ENCODE data around the gene ABCD2. TPM values are rescaled to one million over a fixed set of nuclear protein-coding genes. Genes with fewer than 3 reads are reported as not detected.

Gene ABCD2
- total RNA-seq, 1 experiment from 2014 or later = not detected

DNA sequence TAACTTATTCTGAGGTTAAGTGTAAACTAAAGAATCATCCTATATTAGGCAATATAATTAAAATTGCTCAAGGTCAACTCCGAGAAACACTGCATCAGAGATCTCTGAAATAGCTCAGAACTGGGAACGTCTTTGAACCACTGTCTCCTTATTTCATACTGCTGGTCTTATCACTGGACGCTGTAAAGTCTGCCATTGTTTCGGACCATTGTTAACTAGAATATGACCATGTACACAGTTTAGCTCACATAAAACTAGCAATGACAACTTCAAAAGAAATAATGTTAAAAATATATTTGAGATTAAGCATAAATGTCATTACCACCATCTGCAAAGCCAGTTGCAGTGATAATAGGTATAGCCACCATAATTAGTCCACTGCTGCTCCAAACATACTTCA lies 2.9 kb downstream of the ABCD2 start:
- Histone ChIP-seq H3K27me3 (ENCODE audit: insufficient read depth, low read length) (no peaks in the 10 kb centered on the region), H2AK5ac (ENCODE audit: insufficient read length, low read length) (no peak overlapping the region), H2BK5ac (ENCODE audit: insufficient read length, low read length) (no peak overlapping the region), H2AFZ (ENCODE audit: low read length) (no peak overlapping the region), H4K20me1 (ENCODE audit: control insufficient read depth, insufficient read depth, insufficient read length) (no peaks in the 10 kb centered on the region), H4K91ac (ENCODE audit: insufficient read length, low read depth, low read length) (no peak overlapping the region), H4K8ac (replicated peaks; ENCODE audit: insufficient read length, low read depth, low read length) (no peak overlapping the region), H2BK15ac (ENCODE audit: low read depth, low read length) (no peak overlapping the region), H3T11ph (ENCODE audit: low read length) (no peak overlapping the region), H3K4me1 (ENCODE audit: insufficient read depth, low read length) (no peaks in the 10 kb centered on the region), H4K5ac (ENCODE audit: insufficient read length, low read depth, low read length) (no peak overlapping the region), H3K27ac (ENCODE audit: insufficient read length, low read depth, low read length) (no peak overlapping the region), H3K4ac (ENCODE audit: low read depth, low read length) (no peak overlapping the region), H3K4me2 (ENCODE audit: insufficient read depth, insufficient read length, low read length) (no peak overlapping the region), H3K9me3 (ENCODE audit: control insufficient read depth, low read depth, low read length) (no peaks in the 10 kb centered on the region), H2BK120ac (ENCODE audit: low read depth, low read length, poor library complexity, severe bottlenecking) (no peak overlapping the region), H3K14ac (ENCODE audit: insufficient read depth, low read length) (no peak overlapping the region), H3K56ac (ENCODE audit: insufficient read length, low read depth, low read length) (no peak overlapping the region), H3K79me1 (ENCODE audit: insufficient read depth, low read depth, low read length, poor library complexity, severe bottlenecking) (no peaks in the 10 kb centered on the region), H3K79me2 (ENCODE audit: insufficient read depth, low read length) (no peaks in the 10 kb centered on the region), H2BK12ac (ENCODE audit: insufficient read length, low read depth, low read length) (no peak overlapping the region), H3K18ac (ENCODE audit: insufficient read length, low read depth, low read length) (no peak overlapping the region), H2BK20ac (ENCODE audit: low read depth, low read length, poor library complexity, severe bottlenecking) (no peak overlapping the region), H3K23me2 (ENCODE audit: insufficient read length, low read depth, low read length, poor library complexity, severe bottlenecking) (peaks cover 3% of the 10 kb centered on the region), H3K23ac (ENCODE audit: insufficient read length, low read depth, low read length) (no peak overlapping the region), H3K9ac (ENCODE audit: extremely low read depth, insufficient read length, low read length) (no peak overlapping the region)
- no peak overlapping the region for H3K27ac Mint-ChIP-seq
- DNase-seq = no peak
- peaks cover 13% of the 10 kb centered on the region for H3K27me3 Mint-ChIP-seq (ENCODE audit: low read depth)
- TF ChIP-seq CTCF (conservative IDR thresholded peaks at IDR 0.05) = no peak
- H3K36me3 Mint-ChIP-seq (ENCODE audit: insufficient read depth in 1 of 3, low read depth in 3 of 3) = no peaks in the 10 kb centered on the region
- H3K9me3 Mint-ChIP-seq = no peaks in the 10 kb centered on the region
- no CpG with 5 or more reads among the region's 4 CpGs for WGBS (ENCODE audit: extremely low coverage, insufficient read length, low lambda C conversion rate)
- H3K4me3 Mint-ChIP-seq = no peak overlapping the region
- peaks cover 4 to 5% of the 10 kb centered on the region in 2 experiments for H3K4me1 Mint-ChIP-seq

Data from H9 (cell line).